GM11168 (cell line): ENCODE measurements around the gene ANO4.
"Not testable (repeated sequence)": the region's sequence is repeated elsewhere in the genome, so short reads cannot be mapped to it uniquely, and the experiment has no call there.

Experiments used
- in situ Hi-C: fragments of 300-500 bp; cut with MboI; formaldehyde crosslinking; loops from one replicate; pipeline ENCODE4 v1.12.0; 2022; ENCODE audit warnings: low sequenced_read_pairs; ENCODE audit not compliant: unreplicated experiment

ANO4 gene

DNA sequence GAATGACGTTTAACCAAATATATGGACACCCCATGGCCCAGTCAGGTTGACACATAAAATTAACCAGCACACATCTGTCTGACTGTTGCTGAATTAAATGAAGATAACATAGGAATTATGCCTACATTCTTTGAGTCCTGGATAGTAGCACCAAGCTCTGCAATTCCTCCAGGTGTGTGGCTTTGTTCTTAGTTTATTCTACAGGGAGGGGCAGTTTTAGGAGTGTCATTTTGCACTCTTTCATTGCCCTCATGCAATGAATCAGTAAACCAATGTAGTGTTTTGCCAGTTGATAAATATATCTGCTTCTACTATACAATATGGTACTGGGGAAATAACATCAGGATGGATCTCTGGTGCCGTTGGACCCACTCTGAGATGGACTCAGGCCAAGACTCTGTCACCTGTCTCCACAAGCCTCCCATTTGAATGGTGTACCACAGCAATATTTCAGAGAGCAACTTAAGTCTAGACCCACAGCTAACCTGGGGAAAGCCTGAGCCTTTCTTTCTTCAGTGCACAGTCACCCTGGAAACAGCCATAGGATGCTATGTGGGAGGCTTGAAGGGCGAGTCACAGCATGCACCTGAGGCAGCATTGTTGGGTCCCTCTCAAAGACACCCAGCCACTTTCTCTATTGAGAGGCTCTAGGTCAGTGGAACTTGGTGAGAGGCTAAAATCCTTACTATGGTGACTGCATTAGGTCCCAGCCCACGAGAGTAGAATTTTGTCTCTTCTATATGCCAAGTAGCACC lies 73.2 kb downstream of the ANO4 start:
- in situ Hi-C loops, result no loop called here

DNA sequence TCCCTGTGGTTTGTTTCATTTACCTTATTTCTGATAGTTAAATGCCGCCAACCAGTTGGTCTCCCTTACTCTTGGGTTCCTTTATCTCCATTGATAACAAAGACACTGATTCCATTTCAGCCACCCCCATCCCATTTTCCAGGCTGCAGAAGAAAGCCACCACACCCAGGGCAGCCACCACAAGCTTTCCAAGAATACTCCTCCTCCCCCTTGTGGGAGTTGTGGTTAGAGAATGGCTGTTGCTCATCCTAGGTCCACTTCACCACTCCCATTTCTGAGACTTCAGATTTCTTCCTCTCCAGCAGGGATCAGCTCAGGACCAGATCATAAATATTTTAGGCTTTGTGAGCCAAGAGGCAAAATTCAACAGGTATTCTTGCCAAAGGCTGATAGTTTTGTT lies 73.9 kb downstream of the ANO4 start:
- in situ Hi-C loops, result no loop called here

DNA sequence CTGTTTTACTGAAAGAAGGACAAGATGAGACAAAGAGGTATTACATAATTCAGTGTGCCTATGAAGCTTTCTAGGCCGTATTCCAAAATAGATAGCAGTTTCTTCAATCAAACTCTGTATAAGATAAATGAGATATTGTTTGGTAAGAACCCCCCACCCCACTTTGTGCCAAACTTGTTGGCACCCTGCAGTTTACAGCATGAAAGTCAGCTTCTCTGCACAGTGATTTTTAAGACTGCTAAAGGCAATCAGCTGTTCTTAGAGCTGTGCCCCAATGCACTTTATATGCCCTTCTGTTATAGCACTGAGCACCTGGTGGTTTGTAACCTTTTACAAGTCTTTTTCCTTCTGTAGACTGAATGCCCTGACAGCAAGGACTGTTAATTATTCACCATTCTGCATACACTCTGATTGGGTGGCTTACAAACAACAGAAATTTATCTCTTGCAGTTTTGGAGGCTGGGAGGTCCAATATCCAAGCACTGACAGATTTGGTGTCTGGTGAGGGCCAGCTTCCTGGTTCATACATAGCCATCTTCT lies 76.7 kb downstream of the ANO4 start:
- in situ Hi-C loops, result no loop called here

DNA sequence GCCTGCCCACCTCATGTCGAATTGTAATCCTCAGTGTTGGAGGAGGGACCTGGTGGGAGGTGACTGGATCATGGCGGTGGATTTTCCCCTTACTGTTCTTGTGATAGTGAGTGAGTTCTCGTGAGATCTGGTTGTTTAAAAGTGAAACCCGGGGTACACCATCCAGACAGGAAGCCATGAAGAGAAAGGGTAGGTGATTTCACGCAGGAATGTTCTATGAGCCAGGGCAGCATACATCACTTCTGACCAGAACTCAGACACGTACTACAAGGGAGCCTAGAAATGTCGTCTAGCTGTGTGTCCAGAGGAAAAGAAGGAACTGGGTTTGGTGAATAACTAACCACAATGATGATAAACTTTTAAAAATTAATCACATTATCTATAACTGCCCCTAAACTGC lies 80.6 kb downstream of the ANO4 start:
- in situ Hi-C loops, result no loop called here

GRCh38 chr12:100875771-100876170 lies 81.2 kb downstream of the ANO4 start:
- in situ Hi-C loops, result no loop called here

DNA sequence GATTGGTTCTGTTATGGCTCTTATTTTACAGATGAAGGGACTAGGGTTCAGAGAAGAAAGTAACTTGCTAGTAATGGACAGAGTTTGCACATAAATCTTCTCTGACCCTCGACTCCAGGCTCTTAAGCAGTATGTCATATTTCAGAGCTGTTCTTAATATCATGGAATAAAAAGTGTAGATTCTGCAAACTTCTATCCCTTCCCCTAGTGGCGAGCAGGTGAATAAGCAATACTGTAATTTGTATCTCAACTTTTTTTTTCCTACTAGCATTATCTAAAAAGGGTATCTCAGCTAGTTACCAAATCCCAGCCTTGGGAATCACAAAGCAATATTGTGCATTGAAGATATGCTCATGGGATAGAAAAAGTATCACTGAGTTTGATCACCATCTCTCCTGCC lies 83.2 kb downstream of the ANO4 start:
- in situ Hi-C loops, result no loop called here

- in situ Hi-C loops, result no loop called here
Observed at GRCh38 chr12:100895192-100895591, 100.6 kb downstream of the ANO4 start.

DNA sequence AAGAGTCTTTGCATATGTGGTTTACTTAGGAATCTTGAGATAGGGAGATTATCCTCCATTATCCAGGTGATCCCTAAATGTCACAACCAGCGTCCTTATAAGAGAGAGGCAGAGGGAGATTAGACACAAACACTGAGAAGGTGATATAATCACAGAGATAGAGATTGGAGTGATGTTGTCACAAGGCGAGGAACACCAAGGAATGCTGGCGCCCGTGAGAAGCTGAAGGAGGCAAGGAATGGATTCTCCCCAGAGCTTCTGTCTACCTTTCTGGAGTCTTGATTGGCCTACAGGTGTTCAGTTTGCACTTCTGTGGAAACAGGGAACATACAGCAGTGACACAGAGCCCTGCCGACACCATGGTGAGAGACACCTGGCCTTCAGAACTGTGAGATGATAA lies 101.6 kb downstream of the ANO4 start:
- in situ Hi-C loops, result no loop called here

- in situ Hi-C loops, result no loop called here
Observed at GRCh38 chr12:100897240-100897639, 102.7 kb downstream of the ANO4 start.

DNA sequence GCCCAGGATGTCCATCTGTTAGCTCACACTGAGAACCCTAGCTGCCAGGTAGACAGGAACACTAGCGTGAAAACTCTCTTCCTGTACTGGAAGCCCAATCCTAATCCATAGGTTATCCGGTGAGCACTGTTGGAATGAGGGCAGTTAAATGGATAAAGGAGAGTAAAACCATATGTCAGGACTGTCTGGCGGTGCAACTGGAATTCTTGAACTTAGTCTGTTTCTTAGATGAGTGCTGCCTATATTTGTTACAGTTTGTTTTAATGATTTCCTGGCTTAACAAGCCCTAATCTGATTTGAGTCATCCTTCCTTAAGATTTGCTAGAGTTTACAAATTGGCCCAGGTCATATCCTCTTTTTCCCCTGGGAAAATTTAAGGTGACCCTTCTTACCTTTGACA lies 104.7 kb downstream of the ANO4 start:
- in situ Hi-C loops, result no loop called here

- in situ Hi-C loops, result no loop called here
Observed at GRCh38 chr12:100900808-100901207, 106.2 kb downstream of the ANO4 start.

- in situ Hi-C loops, result no loop called here
Observed at GRCh38 chr12:100901266-100901665, 106.7 kb downstream of the ANO4 start.

DNA sequence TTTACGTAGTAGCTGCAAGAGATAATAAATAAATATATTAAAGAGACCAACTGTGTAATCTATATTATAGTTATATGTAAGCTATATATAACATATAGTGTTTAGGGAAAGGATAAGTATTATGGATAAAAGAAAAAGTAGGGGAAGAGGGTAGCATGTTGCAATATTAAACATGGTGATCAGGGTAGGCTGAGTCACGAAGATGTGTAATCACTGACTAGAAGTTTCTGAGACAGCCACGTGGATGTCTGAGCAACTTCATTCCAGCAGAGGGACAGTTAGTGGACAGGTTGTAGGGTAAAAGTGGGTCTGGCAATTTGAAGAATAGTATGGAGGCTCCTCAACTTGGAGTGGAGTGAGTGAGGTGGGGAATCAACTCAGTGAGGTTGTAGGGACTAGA lies 109.7 kb downstream of the ANO4 start:
- in situ Hi-C loops, result no loop called here

DNA sequence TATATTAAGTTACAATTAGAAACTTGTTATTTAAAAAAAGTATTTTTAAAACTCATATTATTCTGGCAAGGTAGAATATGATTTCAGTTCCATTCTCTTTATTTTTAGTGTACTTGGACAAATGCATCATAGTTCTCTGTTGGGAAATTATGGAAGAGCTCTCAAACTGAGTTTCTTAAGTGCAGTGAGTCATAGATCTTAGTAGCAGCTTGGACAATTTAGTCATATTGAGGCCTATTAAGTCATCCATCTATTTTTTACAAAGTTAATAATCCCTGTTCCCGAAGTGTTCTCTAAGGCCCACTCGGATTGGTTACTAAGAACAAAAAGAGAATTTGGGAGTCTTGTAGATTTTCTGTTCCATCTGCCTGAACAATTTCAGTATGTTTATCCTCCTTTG lies 113.9 kb downstream of the ANO4 start:
- in situ Hi-C loops, result no loop called here

- in situ Hi-C loops, result no loop called here
Observed at GRCh38 chr12:100913872-100914592, 119.5 kb downstream of the ANO4 start.

GRCh38 chr12:100919116-100919515 lies 124.5 kb downstream of the ANO4 start:
- in situ Hi-C loops, result no loop called here

- in situ Hi-C loops, result no loop called here
Observed at GRCh38 chr12:100920493-100920892, 125.9 kb downstream of the ANO4 start.

DNA sequence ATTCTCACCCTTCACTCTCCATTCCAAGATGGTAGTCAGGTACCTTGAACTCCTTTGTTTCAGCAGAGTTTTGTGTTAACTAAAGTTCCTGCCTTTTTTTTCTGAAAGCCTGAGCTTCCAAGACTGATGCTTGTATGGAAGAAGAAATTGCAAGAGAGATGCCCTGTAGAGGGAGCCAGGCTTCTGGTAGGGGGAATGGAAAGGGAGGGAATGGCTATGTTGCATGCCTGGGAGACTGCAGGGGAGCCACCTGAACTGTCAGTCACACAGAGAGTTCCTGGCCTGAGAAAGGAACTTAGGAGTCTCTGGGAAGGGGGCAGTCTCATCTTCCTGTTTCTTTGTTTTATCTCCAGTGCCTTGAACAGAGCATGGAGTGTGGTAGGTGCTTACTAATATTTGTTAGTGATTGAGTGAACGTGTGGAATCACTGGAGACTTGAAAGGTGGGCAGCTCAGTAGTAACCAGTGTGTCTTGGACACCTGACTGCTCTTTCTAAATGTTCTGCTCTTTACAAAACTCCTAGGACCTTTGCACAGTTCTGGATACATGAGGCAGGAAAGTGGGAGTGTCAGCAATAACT lies 132.2 kb downstream of the ANO4 start:
- in situ Hi-C loops, result no loop called here

DNA sequence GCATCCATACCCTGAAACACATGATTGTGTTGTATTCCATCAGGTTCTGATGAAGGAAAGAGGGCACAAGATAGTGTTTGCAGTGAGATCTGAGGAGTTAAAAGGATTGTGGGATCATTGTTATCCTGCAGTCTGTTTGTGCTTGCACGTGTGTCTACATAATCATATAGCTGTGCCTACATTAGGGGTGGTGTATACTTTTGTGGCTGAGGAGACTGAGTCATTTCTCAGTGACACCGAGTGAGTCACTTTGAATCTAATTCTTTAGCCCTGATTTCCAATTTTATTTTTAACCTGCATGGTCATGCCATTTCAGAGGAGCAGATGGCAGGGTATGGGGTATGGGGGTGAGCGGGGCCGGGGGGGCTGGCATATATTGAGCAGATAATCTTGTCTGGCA lies 133.2 kb downstream of the ANO4 start:
- in situ Hi-C loops, result no loop called here

- in situ Hi-C loops, result no loop called here
Observed at GRCh38 chr12:100932571-100932970, 138.0 kb downstream of the ANO4 start.

DNA sequence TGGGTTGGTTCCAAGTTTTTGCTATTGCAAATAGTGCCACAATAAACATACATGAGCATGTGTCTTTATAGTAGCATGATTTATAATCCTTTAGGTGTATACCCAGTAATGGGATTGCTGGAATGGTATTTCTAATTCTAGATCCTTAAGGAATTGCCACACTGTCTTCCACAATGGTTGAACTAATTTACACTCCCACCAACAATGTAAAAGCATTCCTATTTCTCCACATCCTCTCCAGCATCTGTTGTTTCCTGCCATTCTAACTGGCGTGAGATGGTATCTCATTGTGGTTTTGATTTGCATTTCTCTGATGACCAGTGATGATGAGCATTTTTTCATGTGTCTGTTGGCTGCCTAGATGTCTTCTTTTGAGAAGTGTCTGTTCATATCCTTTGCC lies 139.0 kb downstream of the ANO4 start:
- in situ Hi-C loops, result not testable (repeated sequence)
